Brain pericyte (primary cell): Measurements from ENCODE around the gene PHF11.
"Not testable (repeated sequence)": the region's sequence is repeated elsewhere in the genome, so short reads cannot be mapped to it uniquely, and the experiment has no call there.

Experiments
- DNase-seq: peaks from one replicate; pipeline ENCODE4 v3.0.0-alpha.2; 2012; ENCODE audit warnings: low read depth, low spot score

The PHF11 gene

DNA sequence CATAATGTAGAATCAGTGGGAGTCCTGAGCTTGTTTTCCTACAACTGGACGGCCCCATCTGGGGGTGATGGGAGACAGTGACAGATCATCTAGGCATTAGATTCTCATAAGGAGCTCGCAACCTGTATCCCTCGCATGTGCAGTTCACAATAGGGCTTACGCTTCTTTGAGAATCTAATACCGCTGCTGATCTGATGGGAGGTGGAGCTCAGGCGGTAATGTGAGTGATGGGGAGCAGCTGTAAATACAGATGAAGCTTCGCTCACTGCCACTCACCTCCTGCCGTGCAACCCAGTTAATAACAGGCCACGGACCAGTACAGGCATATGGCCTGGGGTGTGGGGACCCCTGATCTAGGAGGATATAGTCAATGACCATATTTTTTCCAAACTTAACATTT, 50.8 kb downstream of the PHF11 start:
- DNase-seq: no peak

DNA sequence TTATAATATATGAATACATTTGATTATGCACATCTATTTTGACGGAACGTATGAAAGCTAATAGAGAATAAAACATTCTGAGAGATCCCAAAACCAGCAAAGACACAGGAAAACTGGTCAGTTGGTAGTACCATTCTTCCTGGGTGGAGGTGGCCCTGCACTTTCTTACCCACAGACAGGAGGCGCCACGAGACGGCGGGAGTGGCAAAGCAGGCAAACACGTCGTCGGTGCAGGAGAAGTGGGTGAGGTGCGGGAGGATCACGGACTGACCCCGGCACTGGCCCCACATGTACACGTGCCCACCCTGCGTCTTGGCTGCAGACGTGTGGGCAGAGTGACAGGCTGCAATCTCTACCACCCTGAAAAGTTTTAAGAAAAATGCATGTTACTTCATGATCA, 53.5 kb downstream of the PHF11 start:
- DNase-seq: no peak

DNA sequence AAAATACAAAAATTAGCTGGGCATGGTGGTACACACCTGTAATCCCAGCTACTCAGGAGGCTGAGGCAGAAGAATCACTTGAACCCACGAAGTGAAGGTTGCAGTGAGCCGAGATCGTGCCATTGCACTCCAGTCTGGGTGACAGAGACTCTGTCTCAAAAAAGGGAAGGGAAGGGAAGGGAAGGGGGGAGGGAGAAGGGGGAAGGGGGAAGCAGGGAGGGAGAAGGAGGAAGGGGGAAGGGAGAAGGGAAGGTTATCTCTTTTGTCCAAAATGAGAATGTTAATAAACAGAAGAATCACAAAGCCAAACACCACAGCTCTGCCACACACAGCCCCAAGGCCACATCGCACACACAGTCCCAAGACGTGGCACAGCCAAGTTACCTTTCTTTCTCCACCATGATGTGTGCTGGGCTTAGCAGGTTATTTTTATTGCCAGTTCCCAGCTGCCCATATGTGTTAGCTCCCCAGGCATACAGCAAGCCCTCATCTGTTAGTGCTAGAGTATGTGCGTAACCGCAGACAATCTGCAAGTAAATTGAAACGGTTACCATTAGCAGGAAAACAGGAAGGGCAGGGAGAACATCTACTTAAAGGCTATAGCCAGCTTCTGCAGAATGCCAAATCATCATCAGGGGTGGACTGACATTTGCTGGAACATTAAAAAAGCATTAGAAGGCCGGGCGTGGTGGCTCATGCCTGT, 55.3 kb downstream of the PHF11 start:
- DNase-seq: no peak

DNA sequence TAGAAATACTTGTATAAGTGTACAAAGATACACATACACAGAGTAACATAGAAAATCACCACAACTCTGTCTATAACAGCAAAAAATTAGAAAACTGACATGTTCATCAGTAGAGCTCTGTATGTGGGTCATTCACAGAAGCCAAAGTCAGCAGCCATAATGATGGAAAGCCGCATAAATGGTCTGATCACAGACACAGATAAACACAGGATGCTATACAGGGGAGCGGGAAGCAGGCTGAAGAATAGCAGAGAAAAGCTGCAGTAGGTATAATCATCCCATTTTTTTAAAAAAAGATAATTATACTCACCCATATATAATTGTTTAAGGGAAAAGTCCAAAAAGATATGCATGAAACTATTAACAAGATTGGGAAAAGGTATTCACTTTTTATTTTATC, 58.1 kb downstream of the PHF11 start:
- DNase-seq: no peak

DNA sequence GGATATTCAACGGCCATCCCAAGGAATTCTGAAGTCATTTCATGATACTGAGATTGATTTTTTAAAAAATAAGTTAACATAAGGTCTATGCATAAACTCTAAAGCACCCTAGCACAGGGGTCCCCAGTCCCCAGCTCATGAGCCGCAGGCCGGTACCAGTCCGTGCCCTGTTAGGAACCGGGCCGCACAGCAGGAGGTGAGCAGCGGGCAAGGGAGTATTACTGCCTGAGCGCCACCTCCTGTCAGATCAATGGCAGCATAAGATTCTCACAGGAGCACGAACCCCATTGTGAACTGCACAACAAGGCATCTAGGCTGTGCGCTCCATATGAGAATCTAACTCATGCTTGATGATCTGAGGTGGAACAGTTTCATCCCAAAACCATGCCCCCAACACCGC, 58.6 kb downstream of the PHF11 start:
- no peak for DNase-seq

DNA sequence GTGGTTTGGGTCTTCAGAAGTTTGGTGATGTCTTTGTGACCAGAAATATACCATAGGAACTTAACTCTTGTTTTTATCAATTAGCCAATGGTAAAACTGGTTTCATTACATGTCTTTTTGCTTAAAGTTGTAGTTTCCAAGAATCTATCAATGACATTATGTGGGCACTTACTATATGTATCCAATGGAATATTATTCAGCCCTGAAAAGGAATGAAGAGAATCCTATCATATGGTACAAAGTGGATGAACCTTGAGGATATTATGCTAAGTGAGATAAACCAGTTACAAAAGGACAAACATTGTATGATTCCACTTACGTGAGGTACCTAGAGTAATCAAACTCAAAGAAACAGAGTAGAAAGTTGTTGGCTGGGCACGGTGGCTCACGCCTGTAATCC, 63.3 kb downstream of the PHF11 start:
- no peak for DNase-seq

DNA sequence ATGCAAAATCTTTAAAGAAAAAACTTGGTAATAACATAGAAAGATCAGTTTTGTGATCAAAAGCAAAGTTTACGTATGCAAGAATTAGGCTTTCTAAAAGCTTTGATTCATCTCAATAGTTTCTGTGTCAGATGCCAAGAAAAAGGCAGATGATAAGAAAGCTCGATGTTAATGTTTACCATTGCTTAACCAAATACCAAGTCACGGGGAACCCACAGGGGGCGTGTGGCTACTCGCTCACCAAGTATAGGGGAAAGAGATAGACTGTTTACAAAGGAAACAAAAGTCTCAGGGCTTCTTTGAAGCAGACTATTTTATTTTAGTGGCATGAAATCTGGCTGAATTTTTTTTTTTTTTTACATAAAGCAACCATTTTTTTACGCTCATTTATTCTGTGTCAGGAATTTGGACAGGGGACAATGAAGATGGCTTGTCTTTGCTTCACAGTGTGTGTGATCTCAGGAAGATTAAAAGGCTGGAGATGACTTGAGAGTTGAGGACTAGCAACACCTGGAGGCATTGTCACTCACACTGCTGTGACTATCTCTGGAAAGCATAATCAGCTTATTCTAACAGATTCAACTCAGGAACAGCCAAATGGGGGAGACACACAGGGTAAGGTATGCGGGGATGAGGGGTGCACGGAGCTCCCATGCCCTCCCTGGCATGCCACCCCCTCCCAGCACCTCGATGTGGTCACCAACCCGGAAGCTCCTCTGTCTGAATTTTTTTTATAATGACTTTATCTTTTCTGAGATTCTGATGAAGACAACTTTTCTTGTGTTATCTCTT, 64.7 kb downstream of the PHF11 start:
- DNase-seq: peak; percentile 65

DNA sequence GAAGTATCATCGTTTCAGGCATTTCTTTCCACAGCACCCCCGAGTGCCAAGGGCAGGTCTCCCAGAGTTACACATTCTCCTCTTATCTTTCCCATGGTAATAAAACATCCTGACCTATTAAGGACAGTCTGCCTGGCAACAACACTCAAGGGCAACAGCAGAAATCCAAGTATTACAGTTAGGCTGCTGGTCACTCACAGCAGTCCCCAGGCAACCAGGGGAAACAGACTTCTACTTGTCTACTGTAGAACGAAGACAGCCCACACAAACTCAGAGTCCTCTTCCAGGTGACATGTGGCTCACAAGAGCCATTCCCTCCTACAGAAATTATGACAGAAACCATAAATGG, 65.3 kb downstream of the PHF11 start:
- DNase-seq: no peak

DNA sequence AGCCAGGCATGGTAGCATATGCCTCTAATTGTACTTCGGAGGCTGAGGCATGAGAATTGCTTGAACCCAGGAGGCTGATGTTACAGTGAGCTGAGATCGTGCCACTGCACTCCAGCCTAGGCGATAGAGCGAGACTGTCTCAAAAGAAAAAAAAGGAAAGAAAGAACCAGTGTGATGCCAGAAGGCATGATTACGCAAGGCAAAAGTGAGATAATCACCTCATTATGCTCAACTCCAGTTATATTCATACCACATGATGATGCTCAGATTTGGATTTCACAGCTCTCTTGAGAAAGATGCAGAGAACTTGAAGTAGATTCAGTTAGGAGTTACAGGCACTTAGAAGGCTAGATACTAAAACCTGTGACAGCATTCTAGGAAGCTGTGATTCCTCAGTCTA, 67.8 kb downstream of the PHF11 start:
- DNase-seq: no peak

DNA sequence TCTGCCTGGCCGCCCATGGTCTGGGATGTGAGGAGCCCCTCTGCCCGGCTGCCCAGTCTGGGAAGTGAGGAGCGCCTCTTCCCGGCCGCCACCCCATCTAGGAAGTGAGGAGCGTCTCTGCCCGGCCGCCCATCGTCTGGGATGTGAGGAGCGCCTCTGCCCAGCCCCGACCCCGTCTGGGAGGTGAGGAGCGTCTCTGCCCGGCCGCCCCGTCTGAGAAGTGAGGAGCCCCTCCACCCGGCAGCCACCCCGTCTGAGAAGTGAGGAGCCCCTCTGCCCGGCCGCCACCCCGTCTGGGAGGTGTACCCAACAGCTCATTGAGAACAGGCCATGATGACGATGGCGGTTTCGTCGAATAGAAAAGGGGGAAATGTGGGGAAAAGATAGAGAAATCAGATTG, 69.7 kb downstream of the PHF11 start:
- not testable (repeated sequence) for DNase-seq

DNA sequence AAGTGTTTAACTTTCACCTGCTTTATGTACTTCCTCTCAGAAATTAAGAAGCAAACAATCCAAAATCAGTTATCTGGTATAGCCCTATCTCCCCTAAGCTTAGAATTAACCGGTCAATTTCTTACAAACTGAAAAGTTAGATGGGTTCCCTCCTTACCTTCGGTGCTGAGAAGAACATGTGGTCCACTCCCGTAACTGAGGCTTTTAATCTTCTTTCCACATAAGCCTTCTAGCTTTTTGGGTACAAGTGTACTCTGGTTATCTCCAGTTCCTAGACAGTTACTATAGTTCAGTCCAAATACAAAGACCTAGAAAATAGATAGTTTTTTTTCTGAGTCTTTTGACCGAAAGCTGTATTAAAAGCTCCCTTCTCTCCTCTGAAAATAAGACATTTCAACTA, 70.7 kb downstream of the PHF11 start:
- DNase-seq: no peak

DNA sequence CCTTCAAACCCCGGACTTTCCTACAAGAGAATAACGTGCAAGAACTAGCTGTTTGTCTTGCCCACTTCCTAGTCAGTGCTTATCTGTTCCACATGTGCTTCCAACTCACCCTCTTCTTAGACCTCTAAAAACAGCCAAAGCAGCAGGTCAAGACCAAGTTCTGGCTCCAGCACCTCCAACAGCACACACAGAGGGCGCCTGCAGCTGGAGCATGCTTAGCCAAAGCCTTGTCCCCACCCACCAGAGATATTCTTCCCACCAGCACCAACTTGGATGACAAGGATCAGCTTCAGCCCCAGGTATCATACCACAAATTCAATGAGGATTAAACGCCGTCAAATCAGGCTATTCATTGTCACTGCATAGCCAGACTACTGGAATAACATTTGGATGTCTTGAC, 71.7 kb downstream of the PHF11 start:
- no peak for DNase-seq

DNA sequence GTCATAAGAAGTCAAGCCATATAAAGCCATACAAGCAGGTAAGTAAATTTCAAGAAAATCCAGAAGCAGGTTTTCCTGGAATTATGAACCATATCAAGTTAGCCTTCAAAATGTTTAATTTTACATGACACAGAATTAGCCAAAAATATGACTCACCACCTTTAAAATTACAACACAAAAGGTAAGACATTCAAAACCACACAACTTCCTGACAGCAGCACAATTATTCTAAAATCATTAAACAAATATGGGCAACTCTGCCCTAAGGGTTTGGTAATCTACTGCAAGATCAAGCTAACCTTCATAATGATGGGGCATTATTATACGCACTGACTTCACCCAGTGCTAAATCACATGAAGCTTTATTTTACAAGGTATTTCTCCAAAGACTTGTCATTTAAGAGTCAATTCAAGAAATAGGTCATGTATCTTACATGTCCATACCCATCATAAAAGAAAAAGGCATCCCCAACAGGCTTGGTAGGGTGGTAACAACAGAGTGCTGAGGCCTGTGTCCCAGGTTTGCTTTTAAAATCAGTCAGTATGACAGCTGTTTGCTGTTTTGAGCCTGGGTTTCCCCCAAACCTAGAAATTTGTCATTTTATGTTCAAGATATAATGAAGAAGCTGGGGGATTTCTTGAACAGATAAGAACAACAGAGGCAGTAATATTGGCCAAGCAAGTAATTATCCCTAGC, 74.4 kb downstream of the PHF11 start:
- DNase-seq: no peak

DNA sequence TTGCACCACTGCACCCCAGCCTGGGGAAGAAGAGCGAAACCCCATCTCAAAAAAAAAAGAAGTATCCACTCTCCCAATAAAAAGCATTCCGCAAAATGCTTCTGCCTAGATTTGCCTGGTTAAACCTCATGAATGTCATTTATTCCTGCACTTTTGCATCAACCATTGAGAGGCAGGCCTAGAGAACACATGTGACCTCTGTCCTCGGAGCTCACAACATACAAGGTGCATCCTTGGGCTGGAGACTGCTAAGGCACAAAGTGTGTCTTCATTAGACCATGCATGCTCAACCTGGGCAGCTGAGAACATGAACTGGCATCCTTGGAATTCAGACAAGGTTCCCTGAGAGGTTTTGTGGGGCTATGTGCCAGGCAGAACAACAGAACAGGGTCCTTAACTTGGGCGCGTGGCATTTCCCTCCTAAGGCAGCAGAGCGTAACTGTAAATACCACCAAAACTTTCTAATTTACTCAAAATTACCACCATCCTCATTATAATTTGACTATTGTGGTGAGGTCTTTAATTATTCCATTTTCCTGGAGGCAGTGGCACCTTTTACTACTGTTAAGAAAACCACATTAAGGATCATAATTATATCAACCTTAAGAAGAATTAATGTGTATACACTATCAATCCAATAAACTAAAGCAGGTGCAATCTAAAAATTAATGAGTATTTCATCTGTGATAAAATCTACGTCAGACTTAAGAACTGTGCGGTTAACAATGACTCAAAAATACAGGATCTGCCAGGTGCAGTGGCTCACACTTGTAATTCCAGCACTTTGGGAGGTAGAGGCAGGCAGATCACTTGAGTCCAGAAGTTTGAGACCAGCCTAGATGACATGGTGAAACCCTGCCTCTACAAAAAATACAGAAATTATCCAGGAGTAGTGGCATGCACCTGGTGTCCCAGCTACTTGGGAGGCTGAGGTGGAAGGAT, 75.8 kb downstream of the PHF11 start:
- DNase-seq: no peak
